ENCODE results near the gene ARID1B.

The ARID1B gene

DNA sequence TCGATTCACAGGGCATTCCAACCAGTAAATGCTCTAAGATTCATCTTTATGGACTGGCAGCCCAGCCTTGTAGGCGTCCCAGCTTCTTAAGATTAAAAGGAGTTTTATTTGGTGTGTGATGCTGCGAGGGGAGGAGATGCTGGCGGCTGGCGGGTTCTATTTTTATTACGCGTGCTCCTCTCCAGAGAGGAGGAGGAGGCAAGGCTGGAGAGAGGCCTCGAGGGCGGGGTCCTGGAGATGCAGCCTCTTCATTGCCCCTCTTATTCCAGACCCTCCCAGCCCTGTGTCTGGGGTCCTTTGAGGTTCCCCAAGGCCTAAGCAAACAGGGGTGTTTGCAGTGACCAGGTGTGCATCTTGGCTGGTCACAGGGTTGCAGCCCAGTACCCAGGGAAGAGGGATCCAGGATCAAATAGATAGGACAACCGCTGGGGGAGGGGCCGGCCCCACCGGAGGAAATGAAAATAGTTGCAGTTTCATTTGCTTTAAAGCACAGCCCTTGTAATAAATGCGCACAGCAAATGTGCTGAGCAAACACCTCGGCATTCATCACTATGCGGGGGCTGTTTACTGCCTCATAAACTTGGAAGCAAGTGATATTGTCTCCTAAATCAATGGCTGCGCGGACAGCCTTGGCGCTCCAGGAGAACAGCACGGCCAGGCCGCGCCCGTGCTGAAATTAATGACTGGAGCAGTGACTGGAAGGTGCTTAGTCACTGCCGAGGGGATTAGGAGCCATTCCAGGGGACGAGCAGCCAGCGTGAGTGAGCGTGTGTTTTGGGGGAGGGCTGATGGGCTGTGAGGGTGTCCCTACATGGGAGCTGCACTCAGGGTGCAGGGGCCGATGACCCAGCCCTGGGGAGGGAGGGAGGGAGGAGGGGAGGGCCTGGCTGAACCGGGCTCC is 463.1 kb downstream of the ARID1B start:
- Histone ChIP-seq H3K36me3 (no peaks in the 10 kb centered on the region), H3K27ac (no peak overlapping the region), H3K4me3 (ENCODE audit: low read depth in 1 of 2, low read length in 1 of 2) (no peak overlapping the region), H3K4me1 (ENCODE audit: control insufficient read depth in 1 of 2, insufficient read depth in 1 of 2, low read depth in 1 of 2, low read length in 1 of 2) (peaks cover 5 to 15% of the 10 kb centered on the region in 2 experiments), H3K27me3 (peaks cover 87% of the 10 kb centered on the region), H3K9me3 (no peaks in the 10 kb centered on the region)
- TF ChIP-seq, protein P1, sequence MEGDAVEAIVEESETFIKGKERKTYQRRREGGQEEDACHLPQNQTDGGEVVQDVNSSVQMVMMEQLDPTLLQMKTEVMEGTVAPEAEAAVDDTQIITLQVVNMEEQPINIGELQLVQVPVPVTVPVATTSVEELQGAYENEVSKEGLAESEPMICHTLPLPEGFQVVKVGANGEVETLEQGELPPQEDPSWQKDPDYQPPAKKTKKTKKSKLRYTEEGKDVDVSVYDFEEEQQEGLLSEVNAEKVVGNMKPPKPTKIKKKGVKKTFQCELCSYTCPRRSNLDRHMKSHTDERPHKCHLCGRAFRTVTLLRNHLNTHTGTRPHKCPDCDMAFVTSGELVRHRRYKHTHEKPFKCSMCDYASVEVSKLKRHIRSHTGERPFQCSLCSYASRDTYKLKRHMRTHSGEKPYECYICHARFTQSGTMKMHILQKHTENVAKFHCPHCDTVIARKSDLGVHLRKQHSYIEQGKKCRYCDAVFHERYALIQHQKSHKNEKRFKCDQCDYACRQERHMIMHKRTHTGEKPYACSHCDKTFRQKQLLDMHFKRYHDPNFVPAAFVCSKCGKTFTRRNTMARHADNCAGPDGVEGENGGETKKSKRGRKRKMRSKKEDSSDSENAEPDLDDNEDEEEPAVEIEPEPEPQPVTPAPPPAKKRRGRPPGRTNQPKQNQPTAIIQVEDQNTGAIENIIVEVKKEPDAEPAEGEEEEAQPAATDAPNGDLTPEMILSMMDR (IDR thresholded peaks at IDR 0.05), result no peak

DNA sequence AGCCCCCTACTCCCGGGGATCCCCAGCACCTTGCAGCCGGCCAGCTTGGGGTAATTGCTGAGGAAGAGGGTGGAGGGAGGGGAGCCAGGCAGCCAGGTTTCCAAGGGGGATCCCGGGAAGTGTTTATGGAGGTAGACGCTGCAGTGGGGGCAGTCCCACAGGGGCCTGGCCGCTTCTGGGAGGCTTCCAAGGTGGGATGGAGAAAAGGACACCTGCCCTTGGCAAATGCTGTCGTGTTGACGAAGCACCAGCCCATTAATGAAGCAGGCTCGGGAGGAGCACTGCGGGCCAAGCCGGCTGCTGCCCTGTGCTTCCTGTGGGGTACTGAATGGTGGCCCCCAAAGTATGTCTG is 463.8 kb downstream of the ARID1B start:
- Histone ChIP-seq H3K4me1 (ENCODE audit: control insufficient read depth in 1 of 2, insufficient read depth in 1 of 2, low read depth in 1 of 2, low read length in 1 of 2) (peaks cover 0 to 9% of the 10 kb centered on the region in 2 experiments), H3K4me3 (ENCODE audit: low read depth in 1 of 2, low read length in 1 of 2) (no peak overlapping the region), H3K9me3 (no peaks in the 10 kb centered on the region), H3K27me3 (peaks cover 81% of the 10 kb centered on the region), H3K27ac (no peak overlapping the region), H3K36me3 (no peaks in the 10 kb centered on the region)
- TF ChIP-seq, protein P1 (IDR thresholded peaks at IDR 0.05), result no peak

DNA sequence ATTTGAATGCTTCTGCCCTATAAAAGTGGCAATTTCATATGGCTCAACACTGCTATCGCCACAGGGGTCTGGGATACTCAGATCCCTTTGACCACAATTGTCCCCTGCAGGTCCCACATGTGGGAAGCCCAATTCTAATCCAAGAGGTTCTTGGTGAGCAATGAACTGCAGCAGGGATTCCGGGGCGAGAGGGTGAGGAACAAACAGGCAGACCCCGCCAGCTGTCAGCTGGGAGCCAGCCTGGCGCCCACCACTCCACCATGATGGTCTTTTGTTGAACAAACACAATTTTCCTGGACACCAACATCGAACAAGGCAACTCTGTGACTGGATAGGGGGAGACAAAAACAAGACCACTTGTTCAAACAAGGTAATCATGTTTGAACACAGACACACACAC is 465.6 kb downstream of the ARID1B start:
- H3K27me3 ChIP-seq, result peaks cover 63% of the 10 kb centered on the region
- H3K4me1 ChIP-seq (ENCODE audit: control insufficient read depth in 1 of 2, insufficient read depth in 1 of 2, low read depth in 1 of 2, low read length in 1 of 2), result no peaks in the 10 kb centered on the region
- H3K36me3 ChIP-seq, result no peaks in the 10 kb centered on the region
- no peaks in the 10 kb centered on the region for H3K9me3 ChIP-seq
- TF ChIP-seq, protein P1 (IDR thresholded peaks at IDR 0.05), result no peak
- no peak overlapping the region for H3K4me3 ChIP-seq (ENCODE audit: low read depth in 1 of 2, low read length in 1 of 2)
- no peak overlapping the region for H3K27ac ChIP-seq

DNA sequence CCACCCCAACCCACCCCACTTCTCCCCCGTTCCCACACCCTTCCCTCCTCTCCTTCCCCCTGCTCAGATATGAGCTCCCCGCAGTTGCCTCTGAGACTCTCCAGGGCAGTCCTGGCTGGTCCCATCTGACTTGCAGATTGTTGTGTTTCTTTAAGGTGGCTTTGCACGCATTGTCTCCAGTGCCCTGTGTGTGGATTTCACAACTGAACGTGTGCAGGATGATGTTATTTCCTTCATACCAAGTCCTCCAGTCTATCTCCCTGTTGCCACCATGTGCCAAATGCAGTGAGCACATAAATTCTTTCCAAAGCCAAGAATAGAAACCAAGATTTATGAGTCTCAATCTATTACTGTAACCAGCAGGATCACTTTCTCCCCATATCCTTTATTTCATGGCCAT is 467.0 kb downstream of the ARID1B start:
- Histone ChIP-seq H3K4me1 (ENCODE audit: control insufficient read depth in 1 of 2, insufficient read depth in 1 of 2, low read depth in 1 of 2, low read length in 1 of 2) (no peaks in the 10 kb centered on the region), H3K9me3 (no peaks in the 10 kb centered on the region), H3K27me3 (peaks cover 49% of the 10 kb centered on the region), H3K36me3 (no peaks in the 10 kb centered on the region), H3K4me3 (ENCODE audit: low read depth in 1 of 2, low read length in 1 of 2) (no peak overlapping the region), H3K27ac (no peak overlapping the region)
- TF ChIP-seq, protein P1 (IDR thresholded peaks at IDR 0.05), result no peak

DNA sequence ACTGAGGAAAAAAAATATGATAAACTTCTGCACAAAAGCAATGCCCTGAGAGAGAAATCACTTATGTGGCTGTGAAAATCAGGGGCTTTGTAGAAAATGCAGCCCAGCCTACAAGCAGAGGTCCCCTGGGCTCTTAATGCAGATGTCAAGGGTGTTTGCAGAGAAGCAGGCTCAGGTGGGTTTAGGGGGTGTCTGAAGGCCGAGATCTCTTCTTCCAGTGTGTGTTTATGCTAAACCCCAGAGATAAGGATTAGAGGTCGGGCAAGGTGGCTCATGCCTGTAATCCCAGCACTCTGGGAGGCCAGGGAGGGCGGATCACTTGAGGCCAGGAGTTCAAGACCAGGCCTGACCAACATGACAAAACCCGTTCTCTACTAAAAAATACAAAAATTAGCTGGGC is 467.6 kb downstream of the ARID1B start:
- H3K4me3 ChIP-seq (ENCODE audit: low read depth in 1 of 2, low read length in 1 of 2), result no peak overlapping the region

More for the DNA sequence above, 467.6 kb downstream of the ARID1B start:
- Histone ChIP-seq H3K27ac (no peak overlapping the region), H3K27me3 (peaks cover 48% of the 10 kb centered on the region), H3K36me3 (no peaks in the 10 kb centered on the region), H3K4me1 (ENCODE audit: control insufficient read depth in 1 of 2, insufficient read depth in 1 of 2, low read depth in 1 of 2, low read length in 1 of 2) (no peaks in the 10 kb centered on the region), H3K9me3 (no peaks in the 10 kb centered on the region)
- TF ChIP-seq, protein P1 (IDR thresholded peaks at IDR 0.05), result no peak

All from neutrophil (primary cell).